NCI-H748 (cell line): ENCODE measurements around the gene SLC47A1.

ENCODE experiments used
- DNase-seq: peaks from one replicate; lab custom pipeline; 2025; ENCODE audit not compliant: unreplicated experiment; lab: John Stamatoyannopoulos, UW

SLC47A1 gene

GRCh38 chr17:19592316-19592715, 58.7 kb downstream of the SLC47A1 start:
- no peak for DNase-seq

GRCh38 chr17:19596869-19597268, 63.2 kb downstream of the SLC47A1 start:
- DNase-seq, result no peak

- no peak for DNase-seq
Measured at GRCh38 chr17:19610311-19610710, 76.7 kb downstream of the SLC47A1 start.

GRCh38 chr17:19610879-19611278, 77.2 kb downstream of the SLC47A1 start:
- DNase-seq, result no peak

GRCh38 chr17:19613979-19614378, 80.3 kb downstream of the SLC47A1 start:
- no peak for DNase-seq

- no peak for DNase-seq
Measured at GRCh38 chr17:19614900-19615299, 81.2 kb downstream of the SLC47A1 start.

GRCh38 chr17:19618015-19618414, 84.4 kb downstream of the SLC47A1 start:
- DNase-seq, result no peak

GRCh38 chr17:19619705-19620325, 86.2 kb downstream of the SLC47A1 start:
- no peak for DNase-seq

- DNase-seq, result no peak
Measured at GRCh38 chr17:19621697-19622096, 88.0 kb downstream of the SLC47A1 start.

GRCh38 chr17:19626079-19626478, 92.4 kb downstream of the SLC47A1 start:
- DNase-seq, result no peak
